Kidney (tissue), 14 donors: Measurements from ENCODE around the gene TEKT3. TPM values are rescaled to one million over a fixed set of nuclear protein-coding genes. Genes with fewer than 3 reads are reported as not detected.

Experiments used
- DNase-seq, 5 donors: peaks; one replicate each; pipeline ENCODE4 v3.0.0-alpha.2; 2013 to 2020
- FAIRE-seq: peaks from 2 replicates; lab custom pipeline; 2012; peaks lifted over from hg19 to GRCh38; lab: Jason Lieb, UNC
- H3K27ac ChIP-seq, 2 donors: one replicate each; pipeline ENCODE4 v1.7.0; 2013; ENCODE audit warnings: low read depth in 2 of 2, low read length in 2 of 2, inconsistent platforms in 1 of 2
- H3K27me3 ChIP-seq: one replicate; pipeline ENCODE4 v1.7.1; 2013; ENCODE audit warnings: low read length, inconsistent platforms; ENCODE audit not compliant: control insufficient read depth, insufficient read depth
- H3K36me3 ChIP-seq, 3 donors: one replicate each; pipeline versions ENCODE4 v1.7.0 to v1.7.1; 2013; ENCODE audit warnings: low read length in 3 of 3, control low read depth in 1 of 3, inconsistent platforms in 1 of 3; ENCODE audit not compliant: insufficient read depth in 3 of 3, control insufficient read depth in 2 of 3
- H3K4me1 ChIP-seq, 3 donors: one replicate each; pipeline versions ENCODE4 v1.7.0 to v1.7.1; 2013; ENCODE audit warnings: low read length in 3 of 3, inconsistent platforms in 1 of 3, low read depth in 1 of 3; ENCODE audit not compliant: control insufficient read depth in 2 of 3, insufficient read depth in 2 of 3
- H3K4me3 ChIP-seq, 3 donors: one replicate each; pipeline versions ENCODE4 v1.7.0 to v1.8.1; 2013; ENCODE audit warnings: low read length in 3 of 3, control low read depth in 1 of 3, inconsistent platforms in 1 of 3
- H3K9ac ChIP-seq, 3 donors: one replicate each; pipeline versions ENCODE4 v1.7.0 to v1.7.1; 2013; ENCODE audit warnings: low read length in 3 of 3, control low read depth in 1 of 3, inconsistent platforms in 1 of 3
- H3K9me3 ChIP-seq, 3 donors: one replicate each; pipeline versions ENCODE4 v1.7.0 to v1.7.1; 2013; ENCODE audit warnings: low read length in 3 of 3, control low read depth in 1 of 3, inconsistent platforms in 1 of 3; ENCODE audit not compliant: control insufficient read depth in 2 of 3, insufficient read depth in 1 of 3
- intact Hi-C: fragments of 100-400 bp; cut with DNase I; formaldehyde crosslinking; loops from one replicate; pipeline ENCODE4 v1.11.1; 2022
- polyA plus RNA-seq: library from polyadenylated mRNA; stranded (reverse); fragments of 350-450 nt; fragmentation: Illumina TruSeq; extraction: RNeasy Lipid Tissue Mini Kit (QIAGEN cat#74804); gene quantifications from one replicate; pipeline ENCODE4 v1.2.3, GENCODE V29; 2014; ENCODE audit warnings: low read depth, low replicate concordance; ENCODE audit not compliant: insufficient read depth
- total RNA-seq: library from RNA; stranded (reverse); fragmentation: NEBNext Ultra II Directional; extraction: Animal tissue kit (Norgen Biotek cat#: 25700); gene quantifications from one replicate; pipeline ENCODE4 v1.2.1, GENCODE V29; 2021
- TF ChIP-seq, protein P1 (sequence below): IDR thresholded peaks from 3 replicates; pipeline ENCODE4 v1.5.1; 2012; ENCODE audit warnings: mild to moderate bottlenecking, moderate library complexity, borderline replicate concordance; ENCODE audit not compliant: insufficient read depth; ENCODE audit errors: extremely low read depth
- donor health status: control.
- donor health status: control.
- donor health status: control.
- donor health status: control.
- donor health status: control.
- donor health status: DM: yes; HTN: yes; CAD: no.
- donor health status: Normal renal cell carcinoma (clear cell type).

TEKT3 gene
- total and polyA plus RNA-seq, 2 donors from 2014 or later: 1.4 TPM; not detected in 1

GRCh38 chr17:15287538-15288267, 53.7 kb downstream of the TEKT3 start:
- no peak overlapping the region for H3K27ac ChIP-seq
- intact Hi-C loops: no loop called here

DNA sequence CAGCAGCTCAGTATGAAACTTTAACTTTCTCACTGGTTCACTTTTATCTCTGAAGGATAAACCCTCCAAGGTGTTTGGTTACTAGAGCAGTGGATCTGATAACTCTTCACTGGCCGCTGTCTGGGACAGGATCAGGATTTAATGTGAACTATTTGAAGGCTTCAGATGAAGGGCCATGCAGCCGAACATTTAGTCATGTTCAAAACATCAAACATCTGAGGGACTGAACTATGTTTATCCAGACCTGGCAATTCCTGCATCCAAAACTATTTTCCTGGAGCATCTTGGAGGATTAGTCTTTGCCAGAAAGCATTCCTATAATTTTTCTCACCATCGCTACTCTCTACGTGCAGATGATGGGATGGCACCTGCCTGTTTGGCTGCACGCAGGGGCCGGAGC, 55.9 kb downstream of the TEKT3 start:
- Histone ChIP-seq H3K36me3 (no peaks in the 10 kb centered on the region), H3K9ac (no peak overlapping the region), H3K4me1 (no peaks in the 10 kb centered on the region), H3K4me3 (no peak overlapping the region), H3K27ac (no peak overlapping the region), H3K9me3 (no peaks in the 10 kb centered on the region), H3K27me3 (no peaks in the 10 kb centered on the region)
- DNase-seq: no peak
- TF ChIP-seq, protein P1, sequence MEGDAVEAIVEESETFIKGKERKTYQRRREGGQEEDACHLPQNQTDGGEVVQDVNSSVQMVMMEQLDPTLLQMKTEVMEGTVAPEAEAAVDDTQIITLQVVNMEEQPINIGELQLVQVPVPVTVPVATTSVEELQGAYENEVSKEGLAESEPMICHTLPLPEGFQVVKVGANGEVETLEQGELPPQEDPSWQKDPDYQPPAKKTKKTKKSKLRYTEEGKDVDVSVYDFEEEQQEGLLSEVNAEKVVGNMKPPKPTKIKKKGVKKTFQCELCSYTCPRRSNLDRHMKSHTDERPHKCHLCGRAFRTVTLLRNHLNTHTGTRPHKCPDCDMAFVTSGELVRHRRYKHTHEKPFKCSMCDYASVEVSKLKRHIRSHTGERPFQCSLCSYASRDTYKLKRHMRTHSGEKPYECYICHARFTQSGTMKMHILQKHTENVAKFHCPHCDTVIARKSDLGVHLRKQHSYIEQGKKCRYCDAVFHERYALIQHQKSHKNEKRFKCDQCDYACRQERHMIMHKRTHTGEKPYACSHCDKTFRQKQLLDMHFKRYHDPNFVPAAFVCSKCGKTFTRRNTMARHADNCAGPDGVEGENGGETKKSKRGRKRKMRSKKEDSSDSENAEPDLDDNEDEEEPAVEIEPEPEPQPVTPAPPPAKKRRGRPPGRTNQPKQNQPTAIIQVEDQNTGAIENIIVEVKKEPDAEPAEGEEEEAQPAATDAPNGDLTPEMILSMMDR: no peak
- intact Hi-C loops: no loop called here
- FAIRE-seq: no peak

More at GRCh38 chr17:15287538-15288267, 53.7 kb downstream of the TEKT3 start:
- no peak overlapping the region for H3K4me3 ChIP-seq
- no peak for DNase-seq
- H3K27me3 ChIP-seq: no peaks in the 10 kb centered on the region
- FAIRE-seq: no peak
- no peaks in the 10 kb centered on the region for H3K4me1 ChIP-seq
- H3K9ac ChIP-seq: no peak overlapping the region
- H3K9me3 ChIP-seq: no peaks in the 10 kb centered on the region
- TF ChIP-seq, protein P1: no peak
- H3K36me3 ChIP-seq: no peaks in the 10 kb centered on the region

DNA sequence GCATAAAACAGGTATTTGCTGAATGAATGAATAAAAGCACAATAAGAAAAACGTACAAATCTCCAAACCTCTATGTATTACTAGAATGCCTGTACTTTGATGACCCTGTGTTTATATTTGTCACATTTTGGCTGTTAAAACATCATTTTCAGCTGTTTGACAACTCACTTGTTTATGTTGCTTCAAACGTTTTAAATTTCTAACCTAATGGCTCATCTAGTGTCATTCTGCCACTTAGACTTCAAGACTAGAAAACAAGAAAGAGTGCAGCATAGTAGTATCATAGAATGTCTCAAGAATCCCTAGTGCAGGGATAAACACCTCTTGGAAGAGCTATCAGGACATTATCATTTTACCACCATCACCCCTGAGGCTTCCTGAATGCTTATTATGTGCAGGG, 56.9 kb downstream of the TEKT3 start:
- Histone ChIP-seq H3K27me3 (no peaks in the 10 kb centered on the region), H3K9me3 (no peaks in the 10 kb centered on the region), H3K9ac (no peak overlapping the region), H3K4me3 (no peak overlapping the region), H3K4me1 (no peaks in the 10 kb centered on the region), H3K27ac (no peak overlapping the region), H3K36me3 (no peaks in the 10 kb centered on the region)
- TF ChIP-seq, protein P1: no peak
- DNase-seq (no peak), FAIRE-seq (no peak)
- intact Hi-C loops: no loop called here
